HG03097 (cell line): ENCODE results near the gene ECT2L.

ENCODE experiments used
- ATAC-seq: cut with Tn5 transposase; IDR thresholded peaks from one replicate; pipeline ENCODE4 v1.9.1; 2021; ENCODE audit not compliant: unreplicated experiment, low FRiP score

The ECT2L gene

DNA sequence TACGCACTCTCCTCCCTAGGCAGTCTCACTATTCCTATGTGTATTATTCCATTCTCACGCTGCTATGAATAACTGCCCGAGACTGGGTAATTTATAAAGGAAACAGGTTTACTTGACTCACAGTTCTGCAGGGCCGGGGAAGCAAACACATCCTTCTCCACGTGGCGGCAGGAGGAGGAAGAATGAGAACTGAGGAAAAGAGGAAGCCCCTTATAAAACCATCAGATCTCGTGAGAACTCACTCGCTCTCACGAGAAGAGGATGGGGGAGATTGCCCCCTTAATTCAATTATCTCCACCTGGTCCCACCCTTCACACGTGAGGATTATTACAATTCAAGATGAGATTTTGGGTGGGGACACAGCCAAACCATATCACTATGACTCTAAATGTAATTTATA lies 61.9 kb downstream of the ECT2L start:
- no peak for ATAC-seq

DNA sequence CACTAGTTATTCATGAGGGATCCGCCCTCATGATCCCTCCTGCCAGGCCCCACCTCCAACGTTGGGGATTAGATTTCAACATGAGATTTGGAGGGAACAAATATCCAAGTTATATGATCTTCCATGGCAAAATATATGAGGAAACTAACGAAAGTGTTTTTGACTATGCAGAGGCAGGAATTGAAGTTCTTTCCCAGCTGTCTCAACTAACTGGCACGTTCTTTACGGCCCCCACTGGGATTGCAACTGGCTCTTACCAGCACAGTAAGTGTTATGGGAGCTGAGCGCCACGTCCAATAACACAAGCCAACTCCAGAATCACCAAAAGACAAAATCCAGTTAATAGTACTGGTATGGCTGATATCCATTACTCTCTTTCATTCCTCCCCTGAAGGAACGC lies 66.6 kb downstream of the ECT2L start:
- no peak for ATAC-seq

DNA sequence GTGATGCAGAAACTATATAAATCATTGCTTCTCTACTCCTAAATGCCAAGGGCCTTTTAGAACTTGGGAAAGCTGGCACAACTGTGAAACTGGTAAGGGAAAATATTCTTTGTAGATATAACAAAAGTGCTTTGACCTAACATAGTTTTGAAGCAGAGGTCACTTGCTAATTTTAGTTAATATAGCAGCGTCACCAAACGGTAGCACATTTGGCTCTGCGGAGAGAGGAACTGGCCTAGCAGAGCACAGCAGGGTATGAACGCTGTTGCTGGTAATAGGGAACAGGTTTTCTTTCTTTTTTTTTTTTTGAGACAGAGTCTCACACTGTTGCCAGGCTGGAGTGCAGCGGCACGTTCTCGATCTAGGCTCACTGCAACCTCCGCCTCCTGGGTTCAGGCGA lies 67.4 kb downstream of the ECT2L start:
- no peak for ATAC-seq

DNA sequence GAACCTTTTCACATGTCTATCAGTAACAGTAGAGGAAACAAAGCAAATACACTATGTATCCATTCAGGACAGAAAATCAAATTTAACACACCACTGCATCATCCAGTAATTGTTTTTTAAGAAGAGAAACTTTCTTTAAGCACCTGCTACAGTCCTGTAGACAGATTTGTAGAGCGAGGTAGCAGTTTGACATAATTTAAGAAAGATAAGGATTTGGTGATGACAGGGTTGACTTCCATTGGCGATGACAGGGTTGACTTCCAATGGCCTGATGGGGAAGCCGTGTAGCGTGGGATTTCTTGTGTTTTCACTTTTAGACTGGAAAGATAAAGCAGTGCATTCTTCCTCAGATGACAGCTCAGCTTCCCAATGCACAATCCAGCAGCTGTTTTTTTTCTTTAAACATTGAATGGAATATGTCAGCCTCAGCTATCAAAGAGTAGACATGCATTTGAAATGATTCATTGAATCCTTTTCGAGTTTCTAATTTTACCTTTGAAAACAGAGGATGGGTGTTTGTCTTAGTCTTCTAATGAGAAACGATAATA lies 68.5 kb downstream of the ECT2L start:
- no peak for ATAC-seq

DNA sequence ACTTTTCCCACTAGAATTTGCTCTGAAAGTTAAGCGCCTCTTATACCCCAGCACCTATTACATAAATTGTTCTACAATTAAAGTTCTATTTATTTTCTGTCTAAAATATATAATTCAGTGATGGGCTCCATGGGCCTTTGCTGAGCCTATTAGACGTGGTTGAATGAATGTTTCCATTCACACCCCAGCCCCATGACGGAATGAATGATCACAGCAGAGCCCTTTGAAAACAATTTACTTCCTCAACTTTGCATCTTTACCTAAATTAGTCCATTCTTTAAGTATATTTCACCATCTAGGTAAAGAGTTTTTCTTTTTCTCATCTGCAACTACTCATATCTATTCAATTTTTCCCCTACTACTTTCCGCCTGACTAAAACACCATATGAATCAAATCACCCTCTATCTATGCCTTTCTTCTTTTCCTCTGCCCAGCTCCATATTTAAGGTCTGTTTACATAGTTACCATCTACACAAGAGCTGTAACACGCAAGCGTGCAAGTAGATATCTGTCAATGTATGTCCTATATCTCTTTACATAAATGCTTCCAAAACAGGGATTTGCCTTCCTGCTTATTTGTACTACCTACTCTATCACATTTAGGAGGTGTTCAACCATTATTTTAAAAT lies 69.7 kb downstream of the ECT2L start:
- ATAC-seq: no peak

DNA sequence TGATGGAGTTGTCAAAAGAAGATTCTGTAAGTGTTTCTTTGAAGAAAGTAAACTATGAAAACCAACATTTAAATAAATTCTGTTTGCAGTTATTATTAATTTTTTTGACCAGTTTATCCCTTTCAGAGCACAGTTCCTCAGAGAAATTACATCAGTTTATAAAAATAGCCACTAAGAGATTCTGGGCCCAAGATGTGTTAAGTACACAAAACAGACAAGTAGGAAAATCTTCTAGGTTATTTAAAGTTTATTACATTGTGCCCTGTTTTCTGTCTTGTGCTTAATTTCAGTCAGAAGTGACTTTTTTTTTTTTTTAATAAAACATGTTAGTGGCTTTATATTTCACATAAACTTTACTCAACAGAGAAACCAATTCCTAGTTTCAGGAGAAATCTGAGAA lies 72.3 kb downstream of the ECT2L start:
- no peak for ATAC-seq

DNA sequence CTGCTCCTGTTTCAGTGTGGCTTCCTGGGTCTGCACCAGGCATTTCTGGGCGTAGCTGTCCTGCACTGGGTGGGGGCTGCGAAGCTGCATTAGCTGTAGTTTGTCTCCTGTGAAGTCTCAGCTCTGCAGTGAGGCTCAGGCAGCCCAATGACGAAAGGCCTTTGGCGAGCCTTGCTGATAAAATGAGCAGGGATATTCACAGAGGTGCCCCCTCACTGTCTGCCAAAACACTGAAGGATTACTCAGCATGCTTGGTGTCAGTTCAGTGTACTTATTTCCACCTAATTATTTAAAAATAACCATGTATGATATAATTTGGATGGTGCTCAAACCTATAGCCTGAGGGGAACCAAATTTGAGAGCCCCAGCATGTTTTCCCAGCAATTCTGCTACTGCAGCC lies 73.5 kb downstream of the ECT2L start:
- ATAC-seq: no peak

DNA sequence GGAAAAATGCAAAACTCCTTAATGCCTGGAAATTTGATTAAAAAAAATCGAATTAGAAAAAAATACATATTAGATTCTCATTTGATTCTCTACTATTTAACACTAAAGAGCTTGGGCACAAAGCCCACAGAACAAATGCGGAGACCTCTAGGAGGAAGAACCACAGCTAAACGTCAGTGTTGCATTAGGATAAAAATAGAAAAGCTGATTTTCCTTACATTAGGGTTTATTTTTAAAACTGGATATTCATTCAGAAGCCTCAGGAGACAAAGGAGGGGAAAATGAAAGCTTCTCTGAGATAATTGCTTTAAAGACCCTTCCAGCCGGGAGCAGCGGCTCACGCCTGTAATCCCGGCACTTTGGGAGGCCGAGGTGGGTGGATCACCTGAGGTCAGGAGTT lies 77.3 kb downstream of the ECT2L start:
- no peak for ATAC-seq

DNA sequence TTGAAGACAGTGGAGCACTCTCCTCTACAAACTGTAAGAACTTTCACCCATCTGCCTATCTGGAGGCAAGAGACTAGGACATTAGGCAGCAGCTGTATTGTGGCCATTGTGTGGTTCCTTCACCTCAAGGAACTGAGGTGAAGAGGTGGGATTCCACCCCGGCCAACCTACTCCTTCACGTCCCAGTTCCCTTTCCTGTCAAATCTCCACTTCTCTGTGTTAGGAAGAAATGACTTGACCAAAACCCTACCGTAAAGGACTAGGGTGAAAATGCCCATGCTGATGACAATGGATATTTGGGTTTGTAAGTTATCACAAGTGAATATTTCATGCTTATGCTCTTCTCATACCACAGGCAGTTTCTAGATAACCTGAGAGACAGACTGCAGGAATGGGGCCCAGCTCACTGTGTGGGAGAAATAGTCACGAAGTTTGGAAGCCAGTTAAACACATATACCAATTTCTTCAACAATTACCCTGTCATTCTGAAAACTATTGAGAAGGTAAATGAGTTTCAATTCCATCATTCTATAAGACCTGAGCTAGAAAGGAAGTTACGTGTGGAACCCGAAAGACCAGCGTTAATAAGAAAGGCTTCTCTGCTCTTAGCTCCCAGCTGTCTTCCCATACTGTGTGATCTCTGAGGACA lies 86.6 kb downstream of the ECT2L start:
- peak; percentile 62 for ATAC-seq

DNA sequence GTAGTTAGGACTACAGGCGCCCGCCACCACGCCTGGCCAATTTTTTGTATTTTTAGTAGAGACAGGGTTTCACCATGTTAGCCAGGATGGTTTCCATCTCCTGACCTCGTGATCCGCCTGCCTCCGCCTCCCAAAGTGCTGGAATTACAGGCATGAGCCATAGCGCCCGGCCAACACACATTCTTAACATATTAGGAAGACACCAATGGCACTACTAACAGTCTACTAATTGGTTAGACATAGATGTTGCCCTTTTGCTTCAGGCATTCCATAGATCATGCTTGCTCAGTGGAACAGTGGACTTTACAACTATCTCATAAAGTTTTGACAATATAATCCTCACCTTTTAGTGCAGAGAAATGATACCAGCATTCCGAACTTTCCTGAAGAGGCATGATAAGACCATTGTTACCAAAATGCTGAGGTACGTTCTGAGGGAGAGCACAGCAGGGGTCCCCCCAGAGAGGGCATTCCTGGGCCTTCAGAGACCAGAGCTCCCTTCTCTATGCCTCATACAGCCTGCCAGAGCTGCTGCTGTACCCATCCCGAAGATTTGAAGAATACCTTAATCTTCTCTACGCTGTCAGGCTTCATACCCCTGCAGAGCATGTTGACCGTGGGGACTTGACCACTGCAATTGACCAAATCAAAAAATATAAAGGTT lies 89.4 kb downstream of the ECT2L start:
- no peak for ATAC-seq

DNA sequence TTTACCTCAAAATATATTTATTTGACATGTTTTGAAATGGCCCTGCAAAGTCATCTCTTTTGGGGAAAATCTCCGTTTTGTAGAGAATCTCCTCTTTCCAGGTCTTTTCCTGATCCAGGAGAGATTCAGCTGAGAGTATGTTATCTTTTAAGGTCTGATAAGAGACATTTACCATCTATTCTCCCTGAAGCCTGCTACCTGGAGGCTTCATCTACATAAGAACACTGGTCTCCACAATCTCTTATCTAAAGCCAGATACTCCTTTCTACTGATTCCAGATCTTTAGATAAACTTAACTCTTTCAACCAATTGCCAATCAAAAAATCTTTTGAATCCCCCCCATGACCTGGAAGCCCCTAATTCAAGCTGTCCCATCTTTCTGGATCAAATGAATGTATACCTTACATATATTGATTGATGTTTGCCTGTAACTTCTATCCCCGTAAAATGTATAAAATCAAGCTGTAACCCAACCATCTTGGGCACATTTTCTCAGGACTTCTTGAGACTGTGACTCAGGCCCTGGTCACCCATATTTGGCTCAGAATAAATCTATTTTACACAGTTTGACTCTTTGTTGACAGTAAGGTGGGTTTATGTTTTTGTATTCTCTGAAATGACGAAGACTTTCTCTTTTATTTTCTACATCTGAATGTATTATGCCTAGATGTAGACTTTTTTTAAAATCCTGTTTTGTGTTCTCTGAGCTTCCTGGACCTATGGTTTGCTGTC lies 95.5 kb downstream of the ECT2L start:
- ATAC-seq: no peak

DNA sequence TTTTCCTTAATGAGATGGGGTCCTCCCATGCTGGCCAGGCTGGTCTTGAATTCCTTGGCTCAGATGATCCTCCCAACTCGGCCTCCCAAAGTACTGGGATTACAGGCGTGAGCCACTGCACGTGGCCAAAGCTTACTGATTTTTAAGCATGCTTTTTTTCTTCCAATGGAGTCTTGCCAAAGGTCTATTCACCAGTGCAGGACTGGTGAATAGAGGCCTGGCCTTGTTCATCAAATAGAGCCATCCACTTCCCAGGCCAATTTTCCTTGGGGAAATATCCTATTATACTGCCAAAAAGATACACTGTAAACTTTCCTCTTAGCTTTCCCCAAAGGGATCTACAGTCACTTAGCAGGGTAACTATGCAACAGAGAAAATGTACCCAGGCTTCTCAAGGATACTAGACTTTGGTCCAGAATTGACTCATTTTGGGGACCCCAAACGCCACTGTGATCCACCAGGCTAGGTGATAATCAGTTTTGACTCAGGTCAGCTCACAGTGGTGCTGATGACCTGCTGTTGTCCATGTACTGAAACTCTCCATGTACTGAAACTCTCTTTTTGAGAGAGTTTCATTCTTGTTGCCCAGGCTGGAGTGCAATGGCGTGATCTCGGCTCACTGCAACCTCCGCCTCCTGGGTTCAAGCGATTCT lies 100.3 kb downstream of the ECT2L start:
- no peak for ATAC-seq

DNA sequence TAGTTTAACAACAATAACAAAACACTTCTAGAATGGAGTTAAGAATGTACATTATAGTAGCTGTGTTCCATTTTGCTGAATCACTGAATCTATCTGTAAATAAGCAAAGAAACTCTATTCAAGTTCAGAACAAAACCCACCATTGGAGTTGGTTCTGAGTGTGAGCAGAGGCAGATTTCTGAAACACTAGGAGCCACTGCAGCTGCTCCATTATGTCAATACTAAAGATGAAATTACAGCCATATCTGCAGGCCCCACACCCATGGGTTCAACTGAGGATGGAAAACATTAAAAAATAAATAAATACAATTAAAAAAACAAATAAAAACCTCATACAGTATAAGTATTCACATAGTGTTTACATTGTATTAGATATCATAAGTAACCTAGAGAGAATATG lies 101.1 kb downstream of the ECT2L start:
- no peak for ATAC-seq

DNA sequence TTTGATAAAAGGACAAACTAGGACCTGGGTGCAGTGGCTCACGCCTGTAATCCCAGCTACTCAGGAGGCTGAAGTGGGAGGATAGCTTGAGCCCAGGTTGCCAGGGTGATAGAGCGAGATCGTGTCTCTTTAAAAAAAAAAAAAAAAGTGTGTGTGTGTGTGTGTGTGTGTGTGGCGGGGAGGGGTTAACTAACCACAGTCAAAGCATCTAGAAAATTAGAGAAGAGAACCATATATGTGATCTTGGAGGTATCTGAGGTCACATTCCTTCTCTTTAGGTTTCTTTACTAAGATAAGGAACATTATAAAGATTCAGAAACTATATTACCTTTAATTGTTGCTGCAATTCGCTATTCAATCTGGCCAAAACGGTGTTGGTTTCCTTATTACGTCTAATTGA lies 111.3 kb downstream of the ECT2L start:
- ATAC-seq: no peak

DNA sequence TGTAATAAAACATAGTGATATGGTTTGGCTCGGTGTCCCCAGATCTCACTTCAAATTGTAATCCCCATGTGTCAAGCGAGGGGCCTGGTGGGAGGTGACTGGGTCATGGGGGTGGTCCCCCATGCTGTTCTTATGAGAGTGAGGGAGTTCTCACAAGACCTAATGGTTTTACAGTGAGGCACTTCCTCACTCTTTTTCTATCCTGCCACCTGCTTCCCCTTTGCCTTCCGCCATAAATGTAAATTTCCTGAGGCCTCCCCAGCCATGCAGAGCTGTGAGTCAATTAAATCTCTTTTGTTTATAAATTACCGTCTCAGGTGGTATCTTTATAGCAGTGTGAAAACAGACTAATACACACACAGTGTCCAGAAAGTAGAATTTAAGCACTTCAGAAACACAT lies 113.6 kb downstream of the ECT2L start:
- ATAC-seq: no peak

DNA sequence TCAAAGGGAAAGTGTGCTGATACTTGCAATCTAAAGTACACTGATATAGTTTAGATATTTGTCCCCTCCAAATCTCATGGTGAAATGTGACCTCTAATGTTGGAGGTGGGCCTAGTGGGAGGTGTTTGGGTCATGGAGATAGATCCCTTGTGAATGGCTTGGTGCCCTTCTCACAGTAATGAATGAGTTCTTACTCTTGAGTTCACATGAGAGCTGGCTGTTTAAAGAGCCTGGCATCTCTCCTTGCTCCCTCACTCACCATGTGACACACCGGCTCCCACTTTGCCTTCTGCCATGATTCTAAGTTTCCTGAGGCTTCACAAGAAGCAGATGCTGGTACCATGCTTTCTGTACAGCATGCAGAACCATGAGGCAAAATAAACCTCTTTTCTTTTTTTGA lies 114.1 kb downstream of the ECT2L start:
- ATAC-seq: no peak

DNA sequence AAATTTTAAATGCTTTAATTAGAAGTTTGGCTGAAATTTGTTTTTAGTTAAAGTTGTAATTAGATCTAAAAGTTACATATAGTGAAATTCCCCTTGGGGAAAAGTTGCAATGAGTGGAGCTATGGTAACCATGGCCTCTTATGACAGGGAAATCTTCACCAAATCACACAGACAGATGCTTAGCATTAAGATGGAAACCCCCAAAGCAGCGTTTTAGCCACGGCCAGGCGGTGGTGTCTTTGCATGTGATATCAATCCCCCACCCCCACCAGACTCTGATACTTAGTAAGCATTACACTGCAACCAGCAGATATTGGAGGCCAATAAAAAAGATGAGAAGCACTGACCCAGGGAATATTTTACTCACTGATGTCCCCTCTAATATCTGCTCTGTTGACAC lies 116.4 kb downstream of the ECT2L start:
- ATAC-seq: no peak

DNA sequence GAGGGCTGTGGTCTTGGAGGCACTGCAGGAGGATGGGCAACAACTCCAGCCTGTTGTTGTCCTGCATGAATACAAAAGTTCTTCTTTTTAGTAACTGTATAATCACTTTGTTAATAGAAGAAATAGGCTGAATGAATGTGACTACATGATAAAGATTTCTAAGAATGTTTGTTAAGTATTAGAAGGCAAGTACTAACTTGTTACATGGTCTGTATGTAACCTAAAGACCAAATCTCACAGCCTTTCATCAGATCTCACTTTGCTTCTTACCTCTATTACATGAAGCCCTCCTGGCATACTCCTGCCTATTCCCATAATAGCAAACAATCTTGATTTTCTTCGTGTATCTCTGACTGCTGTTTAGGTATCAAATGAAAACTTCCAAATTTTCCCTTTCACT lies 118.8 kb downstream of the ECT2L start:
- no peak for ATAC-seq

DNA sequence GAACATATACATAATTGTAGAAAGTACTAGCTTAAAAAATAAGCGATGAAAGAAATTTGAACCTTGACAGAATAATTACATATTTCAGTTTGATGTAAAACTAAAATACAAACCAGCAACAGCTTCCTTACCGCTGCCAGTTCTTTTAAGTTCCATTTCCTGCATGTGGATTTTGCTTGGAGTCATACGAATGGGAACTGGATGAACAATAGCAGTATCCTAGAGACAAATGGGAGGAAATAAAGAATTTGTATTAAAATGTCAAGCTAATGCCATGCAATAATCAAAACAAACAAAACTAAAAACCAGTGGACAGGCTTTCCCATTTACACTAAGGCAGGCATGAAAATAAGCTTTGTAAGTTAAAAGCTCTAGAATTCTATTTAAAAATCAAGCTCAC lies 125.0 kb downstream of the ECT2L start:
- no peak for ATAC-seq

DNA sequence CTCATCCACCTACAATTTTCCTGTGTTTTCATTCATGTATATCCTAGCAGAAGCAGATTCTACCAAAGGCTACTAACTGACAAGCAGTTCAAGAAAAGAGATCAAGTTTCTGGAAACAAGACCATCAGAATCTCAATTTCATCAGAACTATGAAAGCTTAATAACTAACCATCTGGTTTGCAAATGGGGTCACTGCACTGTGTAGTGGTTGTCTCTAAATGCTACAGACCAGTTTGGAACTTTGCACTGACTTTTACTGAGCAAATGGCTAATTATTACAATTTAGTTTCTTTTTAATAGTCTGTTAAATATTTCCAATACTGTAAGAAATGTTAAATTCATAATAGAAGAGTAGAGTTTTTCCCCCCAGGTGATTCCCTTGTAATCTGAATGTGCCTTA lies 127.7 kb downstream of the ECT2L start:
- ATAC-seq: peak; percentile 71

DNA sequence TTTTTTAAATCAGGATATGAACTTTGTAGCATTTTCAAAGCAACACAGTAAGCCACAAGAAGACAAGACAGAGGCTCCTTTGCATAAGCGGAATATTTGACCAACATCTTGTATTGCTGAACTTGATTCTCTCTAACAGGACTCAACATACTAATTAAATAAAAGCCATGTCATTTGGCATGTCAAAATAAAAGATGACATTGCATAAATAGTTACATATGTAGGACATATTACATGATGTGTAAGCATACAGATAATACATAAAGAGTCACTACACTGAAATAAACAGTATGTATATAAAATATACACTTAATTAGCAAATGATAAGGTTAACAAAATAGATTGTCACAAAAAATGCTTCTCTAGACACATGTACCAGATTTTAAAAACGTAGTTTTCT lies 129.9 kb downstream of the ECT2L start:
- ATAC-seq: no peak
